ENCODE data around the gene BMPR1B.

Gene BMPR1B

DNA sequence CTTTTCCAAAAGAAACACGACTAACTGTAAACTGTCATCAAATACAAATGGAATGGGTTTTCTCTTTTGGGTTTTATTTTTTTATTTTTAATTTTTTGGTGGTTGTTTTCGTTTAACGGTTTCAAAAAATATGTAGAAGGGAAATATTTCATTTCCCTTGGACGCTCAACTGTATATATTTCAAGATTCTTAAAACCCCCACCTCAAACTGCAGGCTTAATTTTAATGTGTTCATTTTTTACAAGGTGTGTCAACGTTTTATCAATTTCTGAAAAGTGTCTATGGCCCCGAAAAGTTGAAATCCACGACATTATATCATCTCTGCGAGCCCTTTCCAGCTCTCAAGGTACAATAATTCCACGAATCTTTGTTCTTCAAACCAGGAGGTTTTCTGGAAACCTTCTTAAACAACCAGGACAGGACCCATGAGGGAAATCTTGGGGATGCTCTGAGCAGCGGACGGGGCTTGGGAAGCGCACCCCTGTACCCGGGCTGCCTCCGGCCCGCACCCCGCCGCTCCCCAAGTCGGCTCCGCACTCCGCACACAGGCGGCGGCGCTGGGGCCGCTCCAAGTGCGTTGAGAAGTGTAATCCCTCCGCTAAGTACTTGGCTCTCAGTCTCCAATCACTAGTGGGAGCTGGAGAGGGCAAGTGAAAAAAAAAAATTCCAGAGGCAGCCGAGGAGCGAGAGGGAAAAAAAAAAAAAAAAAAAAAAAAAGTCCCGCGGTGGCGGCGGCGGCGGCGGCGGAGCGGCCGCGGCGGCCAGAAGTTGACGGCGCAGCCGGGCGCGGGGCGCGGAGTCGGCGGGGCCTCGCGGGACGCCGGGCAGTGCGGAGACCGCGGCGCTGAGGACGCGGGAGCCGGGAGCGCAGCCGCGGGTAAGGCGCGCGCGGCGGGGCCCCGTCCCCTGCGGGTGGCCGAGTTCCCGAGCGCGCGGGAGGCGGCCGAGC is at the start of gene BMPR1B:
Gene BMPR1B, plus strand, starts transcription at position 764 of the 949 bp plus-strand sequence. CDS start 346,470 bp downstream, outside the sequence.
- peak; percentile 70 for DNase-seq (ENCODE audit: low spot score)

DNA sequence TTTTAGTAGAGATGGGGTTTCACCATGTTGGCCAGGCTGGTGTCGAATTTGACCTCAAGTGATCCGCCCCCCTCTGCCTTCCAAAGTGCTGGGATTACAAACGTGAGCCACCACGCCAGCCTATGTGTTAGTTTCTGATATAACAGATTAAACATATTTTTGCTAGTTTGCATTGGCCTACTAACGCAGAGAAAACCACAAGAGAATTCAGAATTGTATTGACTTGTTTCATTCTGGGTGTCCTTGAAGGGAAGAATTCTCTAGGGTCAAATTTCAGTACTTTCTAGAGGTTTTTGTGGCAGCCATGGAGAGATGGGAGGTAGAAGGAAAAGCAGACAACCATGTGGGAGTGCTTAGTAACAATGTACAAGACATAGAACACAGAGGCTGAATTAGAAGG is 46.1 kb upstream of the BMPR1B start:
- no peak for DNase-seq (ENCODE audit: low spot score)

DNA sequence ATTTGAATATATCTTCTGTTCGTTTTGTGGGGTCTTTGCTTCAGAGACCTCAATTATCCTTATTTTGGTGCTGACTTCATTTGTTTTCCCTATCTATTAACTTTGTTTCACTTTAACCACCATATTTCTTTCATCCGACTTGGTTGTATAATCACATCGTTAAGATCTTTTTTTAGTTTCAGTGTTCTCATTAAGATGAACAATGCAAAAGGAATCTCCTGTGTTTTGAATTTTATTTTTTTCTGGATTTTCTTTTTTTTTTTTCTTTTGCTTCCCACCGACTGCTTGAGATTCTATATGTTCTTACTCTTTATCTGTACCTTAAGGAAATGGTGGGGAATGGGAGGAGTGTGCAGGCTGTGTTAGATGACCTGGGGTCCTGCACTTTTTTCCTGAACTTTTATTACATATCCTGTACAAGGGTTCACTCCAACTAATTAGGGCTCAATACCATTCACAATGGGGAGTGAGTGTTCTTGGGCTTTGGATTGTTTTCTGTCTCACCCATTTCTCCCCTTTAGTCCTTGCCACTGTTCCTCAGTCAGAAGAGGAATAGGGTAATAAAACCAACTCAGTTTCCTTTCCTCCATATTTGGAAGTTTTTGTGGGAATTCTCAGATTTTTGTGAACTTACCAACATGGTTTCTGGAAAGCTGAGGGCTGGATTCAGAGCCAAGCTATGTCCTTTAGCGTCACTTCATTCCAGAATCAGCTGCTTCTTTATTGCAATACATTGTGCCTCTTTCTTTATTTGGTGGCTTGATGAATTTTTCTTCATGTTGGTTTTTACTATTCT is 43.2 kb upstream of the BMPR1B start:
- DNase-seq (ENCODE audit: low spot score): peak; percentile 33

DNA sequence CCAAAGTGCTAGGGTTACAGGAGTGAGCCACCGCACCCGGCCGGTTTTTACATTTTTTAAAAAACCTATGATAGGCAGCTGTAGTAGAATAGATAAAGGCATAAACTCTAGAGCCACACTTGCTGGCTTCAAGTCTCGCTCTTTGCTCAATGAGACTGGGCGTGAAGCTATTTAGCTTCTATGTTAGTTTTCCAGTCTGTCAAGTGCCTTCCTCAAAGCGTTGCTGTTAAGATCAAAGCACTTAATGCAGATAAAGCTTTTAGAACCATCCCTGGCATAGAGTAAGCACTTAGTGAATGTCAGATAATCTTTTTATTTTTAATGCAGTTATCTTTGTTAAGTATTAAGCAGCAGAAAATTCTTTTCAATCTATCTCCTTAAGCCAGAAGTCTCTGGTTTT is 42.0 kb upstream of the BMPR1B start:
- DNase-seq (ENCODE audit: low spot score): no peak

DNA sequence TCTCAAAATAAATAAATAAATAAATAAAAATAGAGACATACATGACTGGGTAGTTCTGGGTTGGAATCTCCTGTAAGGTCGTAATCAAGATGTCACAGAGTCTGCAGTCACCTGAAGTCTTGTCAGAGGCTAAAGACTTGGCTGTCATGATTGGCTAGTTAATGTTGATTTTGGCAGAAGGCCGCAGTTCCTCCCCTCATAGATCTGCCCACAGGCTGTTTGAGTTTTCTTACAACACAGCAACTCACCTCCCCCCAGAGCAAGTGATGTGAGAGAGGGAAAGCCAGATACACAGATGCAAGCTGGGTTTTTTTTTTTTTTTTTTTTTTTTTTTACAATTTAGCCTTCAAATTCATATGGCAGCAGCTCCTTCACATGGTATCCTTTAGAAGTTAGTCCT is 36.4 kb upstream of the BMPR1B start:
- DNase-seq (ENCODE audit: low spot score): no peak

DNA sequence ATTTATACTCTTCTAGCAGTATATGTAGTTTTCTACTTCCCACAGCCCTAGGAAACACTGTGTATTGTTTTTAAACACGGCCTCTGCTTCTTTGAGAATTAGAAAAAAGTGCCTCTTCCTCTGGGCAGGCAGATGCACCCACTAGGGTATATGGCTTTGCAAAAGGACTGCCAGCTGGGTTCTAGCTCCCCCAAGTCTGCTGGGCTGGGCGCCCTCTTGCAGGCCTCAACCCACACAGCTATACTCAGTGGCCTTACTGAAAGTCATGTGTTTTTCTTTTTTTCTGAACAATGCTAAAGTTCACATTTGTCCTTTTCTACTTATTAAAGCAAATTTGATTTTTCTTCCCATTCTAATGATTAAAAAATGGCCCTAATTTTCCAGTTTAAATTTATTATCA is 35.5 kb upstream of the BMPR1B start:
- no peak for DNase-seq (ENCODE audit: low spot score)

DNA sequence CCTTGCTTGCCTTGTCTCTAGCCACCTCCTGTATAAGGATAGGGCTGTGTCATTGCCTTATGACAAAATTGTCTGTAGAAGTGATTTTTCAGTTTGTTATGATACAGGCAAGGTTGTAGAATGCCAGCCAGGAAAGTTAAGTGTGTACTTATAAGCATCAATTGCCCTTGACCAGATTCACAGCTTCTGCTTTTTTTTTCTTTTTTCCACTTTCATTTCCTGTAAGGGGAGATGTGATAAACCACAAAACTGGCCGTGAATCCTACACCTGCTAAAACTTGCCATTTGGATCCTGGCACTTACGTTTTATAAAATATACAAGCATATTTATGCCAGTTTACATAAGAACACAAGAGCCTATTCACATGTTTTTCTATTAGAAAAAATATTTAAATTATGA is 35.0 kb upstream of the BMPR1B start:
- DNase-seq (ENCODE audit: low spot score): no peak

DNA sequence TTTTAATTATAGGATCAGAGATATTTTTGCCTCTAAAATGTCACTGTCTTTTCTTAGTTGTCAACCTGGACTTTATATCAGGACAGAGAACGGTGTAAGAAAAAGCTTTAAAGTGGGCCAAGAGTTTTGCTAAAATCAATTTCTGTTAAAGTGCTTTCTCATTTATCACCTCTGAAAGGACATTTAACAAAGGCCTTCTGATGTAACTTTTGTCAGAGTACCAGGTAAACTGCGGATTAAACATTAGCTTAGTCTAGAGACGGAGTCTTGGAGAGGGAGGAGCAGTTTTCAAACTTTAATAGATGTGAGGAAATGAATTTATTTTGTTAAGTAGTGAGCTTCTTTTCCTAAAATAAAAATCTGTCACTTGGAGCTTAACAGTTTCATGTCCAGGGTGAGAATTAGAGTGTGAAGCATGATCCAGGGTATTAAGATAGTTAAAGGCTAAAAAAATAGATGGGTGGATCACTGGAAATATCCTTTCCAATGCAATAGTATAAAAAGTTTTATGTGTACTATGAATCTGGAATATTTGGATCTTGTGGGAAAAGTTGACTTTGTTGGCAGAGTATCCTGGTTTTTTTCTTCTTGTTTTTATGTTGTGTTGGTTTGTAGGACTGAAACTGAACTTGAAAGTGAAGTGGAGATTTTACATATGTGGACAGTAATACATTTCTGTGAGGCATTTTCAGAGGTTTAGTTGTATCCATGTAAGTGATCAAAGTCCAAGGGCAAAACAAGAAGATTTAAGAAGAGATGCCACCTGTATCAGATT is 33.6 kb upstream of the BMPR1B start:
- DNase-seq (ENCODE audit: low spot score): no peak

DNA sequence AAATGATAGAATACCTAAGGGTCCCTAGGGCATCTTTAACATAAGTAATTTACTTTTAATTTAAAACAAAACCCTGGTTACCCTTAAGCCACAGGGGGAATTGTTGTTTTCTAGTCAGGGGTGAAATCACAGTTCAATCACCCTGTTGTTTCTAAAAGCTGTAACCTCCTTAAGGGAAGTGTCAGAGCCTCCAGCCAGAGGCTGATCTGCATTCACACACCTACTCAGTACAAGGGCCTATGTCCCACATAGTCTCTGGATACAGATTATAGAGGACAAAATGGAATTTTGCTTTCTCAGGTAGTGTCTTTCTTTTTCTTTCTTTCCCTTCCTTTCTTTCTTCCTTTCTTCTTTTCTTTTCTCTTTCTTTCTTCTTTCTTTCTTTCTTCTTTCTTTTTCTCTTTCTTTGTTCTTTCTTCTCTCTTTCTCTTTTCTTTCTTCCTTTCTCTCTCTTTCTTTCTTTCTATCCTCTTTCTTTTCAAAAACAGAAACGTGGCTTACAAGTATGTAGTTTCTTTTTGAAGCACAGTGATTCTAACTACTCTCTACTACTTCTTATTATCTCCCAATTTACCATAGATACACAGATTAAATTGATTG is 31.1 kb upstream of the BMPR1B start:
- no peak for DNase-seq (ENCODE audit: low spot score)

DNA sequence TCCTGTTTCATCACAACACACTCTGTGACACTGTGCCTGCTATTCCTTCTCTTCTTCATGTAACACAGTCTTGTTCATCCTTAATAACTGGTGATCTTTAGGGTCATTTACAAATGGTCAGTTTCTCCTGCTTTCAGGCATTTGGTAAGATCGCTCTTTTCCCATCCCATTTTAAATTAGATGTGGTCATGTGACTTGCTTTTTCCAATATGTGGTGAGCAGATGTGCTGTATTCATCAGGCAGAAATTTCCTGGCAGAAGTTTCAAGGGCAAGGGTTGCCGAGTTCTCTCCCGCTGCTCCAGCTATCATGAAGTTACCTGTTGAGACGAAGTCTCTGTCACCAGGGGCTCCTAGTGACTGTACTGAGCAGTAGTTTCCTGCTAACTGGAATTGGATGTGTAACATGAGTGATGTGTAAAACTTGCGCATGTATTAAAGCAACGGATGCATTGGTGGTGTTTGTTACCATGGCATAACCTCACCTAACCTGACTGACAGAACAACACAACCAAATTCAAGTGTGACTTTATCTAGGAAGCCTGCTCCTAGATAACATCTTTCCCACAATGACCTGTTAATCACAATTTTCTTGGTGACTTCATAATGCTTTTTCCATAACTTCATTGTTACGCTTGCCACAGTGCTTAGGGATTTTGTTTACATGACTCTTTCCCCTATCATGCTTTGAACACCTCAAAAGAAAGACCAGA is 29.5 kb upstream of the BMPR1B start:
- DNase-seq (ENCODE audit: low spot score): no peak

DNA sequence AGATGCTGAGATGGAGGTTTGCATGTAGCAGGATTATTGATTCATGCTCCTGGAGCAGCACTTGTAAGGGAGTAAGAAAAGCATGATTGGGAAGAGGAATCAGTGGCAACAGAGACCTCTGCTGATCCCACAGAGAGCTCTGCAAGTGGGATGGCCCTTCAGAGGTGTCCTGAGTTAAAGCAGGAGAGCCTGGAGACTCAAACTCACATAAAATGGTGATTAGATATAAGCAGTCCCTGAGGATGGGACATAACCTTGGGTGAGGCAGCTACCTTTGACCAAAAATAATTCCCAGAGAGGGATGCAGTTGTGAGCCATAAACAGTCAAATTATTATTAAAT is 25.4 kb upstream of the BMPR1B start:
- DNase-seq (ENCODE audit: low spot score): no peak

DNA sequence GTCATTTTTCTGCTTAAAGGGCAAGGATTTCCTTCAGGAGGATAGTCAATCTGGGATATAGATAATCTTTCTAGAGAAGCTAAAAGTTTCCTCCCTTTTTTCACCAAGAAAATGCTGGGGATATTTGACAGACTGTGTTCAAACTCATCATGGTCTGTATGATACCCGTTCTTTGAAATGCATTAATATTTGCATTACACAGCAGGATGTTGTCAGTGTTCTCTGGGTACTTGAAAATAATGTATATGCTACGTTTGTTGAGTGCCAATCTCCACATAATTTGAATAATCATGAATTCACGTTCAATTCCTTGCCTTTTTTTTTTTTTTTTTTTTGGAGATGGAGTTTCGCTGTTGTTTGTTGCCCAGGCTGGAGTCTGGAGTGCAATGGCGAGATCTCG is 18.0 kb upstream of the BMPR1B start:
- no peak for DNase-seq (ENCODE audit: low spot score)

DNA sequence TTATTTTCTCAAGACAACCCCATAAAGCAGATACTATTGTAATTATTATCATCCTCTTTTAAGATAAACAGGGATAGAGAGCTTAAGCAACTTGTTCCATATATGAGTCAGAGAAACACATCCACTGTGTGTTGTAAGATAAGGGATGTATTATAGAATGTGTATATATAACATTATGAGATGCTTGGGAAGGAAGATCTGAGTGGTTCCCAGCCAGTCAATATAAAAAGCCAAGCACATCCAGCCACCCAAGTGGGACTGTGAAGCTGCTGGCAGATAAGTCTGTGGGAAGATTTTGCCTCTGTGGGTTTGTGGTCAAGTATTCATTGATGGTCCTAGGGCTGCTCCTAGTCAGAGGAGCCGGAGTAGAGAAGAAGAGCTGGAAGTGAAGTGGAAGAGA is 16.5 kb upstream of the BMPR1B start:
- no peak for DNase-seq (ENCODE audit: low spot score)

DNA sequence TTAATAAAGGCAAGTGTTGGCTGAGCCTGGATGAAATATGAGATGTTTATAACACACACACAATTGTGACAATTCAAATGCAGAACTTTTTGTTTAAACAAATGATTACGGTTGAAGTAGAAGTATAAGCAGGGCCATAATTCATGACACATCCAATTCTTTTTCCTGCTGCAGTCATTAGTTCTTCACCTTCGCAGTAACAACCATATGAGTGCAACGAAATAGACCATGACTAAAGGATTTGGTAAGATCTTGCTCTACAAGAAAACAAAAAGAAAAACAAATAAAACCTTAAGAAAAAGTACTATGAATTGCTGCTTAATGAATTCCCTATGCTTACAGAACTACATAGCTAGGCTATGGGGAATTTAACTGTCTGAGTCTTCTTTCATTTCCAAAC is 13.9 kb upstream of the BMPR1B start:
- no peak for DNase-seq (ENCODE audit: low spot score)

DNA sequence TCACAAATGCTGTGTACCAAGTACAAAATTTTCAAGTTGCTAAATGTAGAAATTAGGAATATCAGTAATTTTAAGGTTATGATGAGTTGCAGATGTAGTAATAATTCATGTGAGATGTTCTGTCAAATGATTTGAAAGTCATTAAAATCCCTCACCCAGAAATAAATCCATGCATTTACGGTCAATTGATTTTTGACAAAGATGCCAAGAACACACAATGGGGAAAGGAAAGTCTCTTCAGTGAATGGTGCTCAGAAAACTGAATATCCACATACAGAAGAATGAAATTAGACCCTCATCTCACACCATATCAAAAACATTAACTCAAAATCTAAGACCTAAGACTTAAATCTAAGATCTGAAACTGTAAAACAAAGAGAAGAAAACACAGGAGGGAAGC is 12.9 kb upstream of the BMPR1B start:
- no peak for DNase-seq (ENCODE audit: low spot score)

DNA sequence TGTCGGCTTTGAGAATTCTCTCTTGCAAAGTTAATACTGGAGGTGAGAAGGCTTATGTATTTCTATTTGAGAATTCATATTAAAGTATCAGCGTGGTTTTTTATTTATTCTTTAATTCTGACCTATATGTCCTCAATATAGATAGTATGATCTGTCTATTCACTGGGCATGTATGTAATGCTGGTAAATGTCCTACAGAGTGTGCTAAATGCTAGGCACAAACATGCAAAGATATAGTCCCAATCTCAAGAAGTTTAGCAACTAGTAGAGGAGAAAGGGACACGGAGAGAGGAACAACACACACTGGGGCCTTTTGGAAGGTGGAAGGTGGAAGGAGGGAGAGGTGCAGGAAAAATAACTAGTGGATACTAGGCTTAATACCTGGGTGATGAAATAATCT is 11.0 kb upstream of the BMPR1B start:
- DNase-seq (ENCODE audit: low spot score): no peak

DNA sequence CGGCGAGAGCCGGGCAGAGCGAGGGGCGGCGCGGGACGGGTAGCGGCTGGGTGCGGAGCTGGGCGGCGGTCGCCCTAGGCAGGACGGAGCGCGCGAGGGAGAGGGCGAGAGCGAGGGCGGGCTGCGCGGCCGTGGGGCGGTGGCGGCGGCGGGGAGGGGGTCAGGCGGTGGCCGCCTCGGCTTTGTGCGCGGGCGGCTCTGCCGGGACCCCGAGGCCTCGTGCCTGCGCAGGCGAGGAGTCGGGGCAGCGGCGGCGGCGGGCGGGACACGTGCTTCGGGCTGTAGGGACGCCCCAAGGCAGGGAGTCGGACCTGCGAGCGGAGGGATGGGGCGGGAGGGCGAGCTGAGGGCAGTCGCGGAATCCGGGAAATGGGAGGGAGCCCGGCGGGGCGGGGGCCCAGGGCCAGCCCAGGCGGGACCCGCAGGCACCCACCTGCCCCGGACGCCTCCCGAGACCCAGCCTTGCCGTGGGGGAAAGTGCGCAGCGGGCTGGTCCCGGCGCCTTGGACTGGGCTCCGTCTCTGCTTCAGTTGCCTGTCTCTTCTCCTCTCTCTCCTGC is 465 bp downstream of the BMPR1B start:
- peak; percentile 54 for DNase-seq (ENCODE audit: low spot score)

DNA sequence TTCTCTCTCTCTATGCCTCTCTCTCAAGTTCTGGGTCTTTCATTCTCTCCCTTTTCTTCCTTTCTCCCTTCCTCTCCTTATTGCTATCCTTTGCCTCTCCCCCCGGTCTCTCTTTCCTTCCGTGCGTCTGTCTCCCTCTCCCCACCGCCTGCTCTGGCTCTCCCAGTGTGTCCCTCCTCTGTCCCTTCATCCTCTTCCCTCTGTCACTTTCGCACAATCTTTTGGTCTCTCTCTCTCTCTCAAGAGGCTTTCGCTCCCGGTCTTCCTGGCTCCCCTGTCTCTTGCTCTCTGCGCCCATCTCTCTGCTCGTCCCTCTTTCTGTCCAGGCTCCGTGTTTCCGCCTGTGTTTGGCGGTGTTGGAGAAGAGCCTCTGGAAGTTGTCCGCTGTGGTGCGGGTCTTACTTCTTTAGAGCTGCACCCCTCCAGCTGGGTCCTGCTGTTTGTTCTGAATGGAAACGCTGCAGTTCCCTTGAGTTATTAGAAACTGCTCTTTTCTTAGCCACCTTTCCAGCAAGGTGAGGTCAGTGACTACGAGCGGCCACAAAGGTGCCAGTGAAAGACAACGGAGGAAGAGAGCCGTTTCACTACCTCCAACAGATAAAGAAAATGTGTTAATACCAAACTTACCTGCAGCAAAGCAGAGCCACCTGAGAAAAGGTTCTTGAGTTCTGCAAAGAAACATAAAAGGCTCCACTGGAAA is 1.1 kb downstream of the BMPR1B start:
- no peak for DNase-seq (ENCODE audit: low spot score)

DNA sequence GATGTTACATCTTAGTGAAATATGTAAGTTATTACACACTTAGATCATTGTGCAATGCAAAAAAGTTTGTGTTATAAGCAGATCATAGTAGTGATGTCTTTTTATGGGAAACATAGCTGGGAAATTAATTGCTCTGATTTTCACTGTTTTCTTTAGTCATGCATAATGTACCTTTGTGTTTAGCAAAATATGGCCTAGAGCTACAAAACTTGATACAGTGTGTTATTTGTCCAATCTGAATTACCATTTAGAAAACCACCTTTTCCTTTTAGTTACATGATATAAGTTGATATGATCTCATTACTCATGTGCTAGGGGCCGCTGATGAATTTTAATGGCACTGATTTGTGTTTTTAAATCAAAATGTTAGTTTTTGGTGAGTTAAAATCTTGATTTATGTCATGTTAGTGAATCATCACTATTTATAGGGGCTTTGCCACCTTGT is 2.0 kb downstream of the BMPR1B start:
- no peak for DNase-seq (ENCODE audit: low spot score)

DNA sequence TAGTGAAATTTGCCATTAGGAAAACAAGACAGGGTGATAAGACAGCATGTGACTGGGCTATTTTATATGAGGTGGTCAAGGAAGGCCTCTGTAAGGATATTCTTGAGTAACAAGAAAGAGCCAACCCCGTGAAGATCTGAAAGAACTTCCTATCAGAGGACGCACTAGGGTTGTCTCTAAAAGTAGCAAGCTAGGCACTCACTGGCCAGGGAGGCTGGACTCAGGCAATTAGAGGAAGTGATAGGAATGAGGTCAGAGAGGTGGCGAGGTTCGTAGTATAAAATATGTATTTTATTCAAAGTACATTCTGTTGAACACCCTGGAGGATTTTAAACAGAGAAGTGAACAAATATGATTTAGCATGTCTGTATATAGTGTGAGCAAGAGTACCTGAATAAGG is 4.6 kb downstream of the BMPR1B start:
- DNase-seq (ENCODE audit: low spot score): no peak

Measured in AG08396 (cell line).